HCT116 (cell line): ENCODE results near the gene DNASE2B. TPM values are rescaled to one million over a fixed set of nuclear protein-coding genes. Genes with fewer than 3 reads are reported as not detected.

Experiments
- ATAC-seq: fragments of 200-7000 bp; cut with Tn5 transposase; 2 replicates; pipeline ENCODE4 v1.9.1; 2020; ENCODE audit warnings: mild to moderate bottlenecking, moderate library complexity
- BruUV-seq: library from RNA; stranded (reverse); fragments of 400-500 nt; replicated peaks from 2 replicates; lab custom pipeline; 2021; lab: Mats Ljungman, UMichigan
- CTCF ChIA-PET: fragments of 300-600 bp; sonication (Branson Sonifier 250); formaldehyde crosslinking; loops from one replicate; lab custom pipeline; 2021; ENCODE audit warnings: antibody characterized with exemption; lab: Charles Lee
- POLR2A ChIA-PET: fragments of 300-600, 350-600 bp; sonication (Branson Sonifier 250); formaldehyde crosslinking; loops from one replicate; lab custom pipeline; 2021; ENCODE audit warnings: antibody characterized with exemption; lab: Charles Lee
- RAD21 ChIA-PET, 2 experiments: fragments of 300-600 bp; sonication (Branson Sonifier 250); formaldehyde crosslinking; loops; one replicate each; lab custom pipeline; 2023; ENCODE audit warnings: low total read pairs in 2 of 2; ENCODE audit not compliant: uncharacterized antibody in 2 of 2, unreplicated experiment in 2 of 2, low non-redundant PET in 1 of 2; lab: Charles Lee
- DNase-seq: peaks from one replicate; pipeline ENCODE4 v3.0.0-alpha.2; 2010; ENCODE audit warnings: low read depth, low spot score
- H2AFZ ChIP-seq: fragments of 200-600 bp; shearing (Covaris generic), sonication (generic); 2 replicates; pipeline ENCODE4 v1.6.1; 2017; ENCODE audit warnings: low read depth, mixed run types, mixed read lengths, antibody characterized with exemption, low read length; ENCODE audit not compliant: poor library complexity, severe bottlenecking
- H3K27ac ChIP-seq: 2 replicates; pipeline ENCODE4 v1.5.1; 2012; ENCODE audit warnings: low read depth, low read length
- H3K27me3 ChIP-seq: fragments of 200-600 bp; sonication (generic); 2 replicates; pipeline ENCODE4 v1.6.1; 2016; ENCODE audit warnings: mixed run types, low read length, mixed read lengths; ENCODE audit not compliant: insufficient read depth
- H3K36me3 ChIP-seq, 2 experiments: fragments of 200-500 bp in 1 of 2; fragments of 200-600 bp in 1 of 2; sonication (Bioruptor generic) in 1 of 2; sonication (generic) in 1 of 2; 2 replicates each; pipeline versions ENCODE4 v1.5.1 to v1.6.1; 2014 to 2016; ENCODE audit warnings: low read length in 2 of 2, inconsistent platforms in 1 of 2, mixed read lengths in 1 of 2, mixed run types in 1 of 2; ENCODE audit not compliant: insufficient read depth in 2 of 2, control insufficient read depth in 1 of 2
- H3K4me1 ChIP-seq, 2 experiments: fragments of 200-600 bp in 1 of 2; sonication (generic) in 1 of 2; 2 replicates each; pipeline versions ENCODE4 v1.5.1 to v1.6.1; 2012 to 2017; ENCODE audit warnings: low read length in 2 of 2, inconsistent platforms in 1 of 2, mild to moderate bottlenecking in 1 of 2, mixed read lengths in 1 of 2, mixed run types in 1 of 2, moderate library complexity in 1 of 2; ENCODE audit not compliant: insufficient read depth in 2 of 2, control insufficient read depth in 1 of 2
- H3K4me2 ChIP-seq: fragments of 200-600 bp; sonication (generic); 2 replicates; pipeline ENCODE4 v1.6.1; 2017; ENCODE audit warnings: mixed run types, low read length, mixed read lengths
- H3K4me3 ChIP-seq, 2 experiments: fragments of 200-600 bp in 1 of 2; sonication (generic) in 1 of 2; replicated peaks in 1 of 2; 2 replicates each; pipeline ENCODE4 v1.5.1; 2011 to 2016; ENCODE audit warnings: low read length in 2 of 2, control low read depth in 1 of 2, low read depth in 1 of 2, mild to moderate bottlenecking in 1 of 2, mixed read lengths in 1 of 2, mixed run types in 1 of 2
- H3K79me2 ChIP-seq: fragments of 200-600 bp; sonication (generic); 2 replicates; pipeline ENCODE4 v1.6.1; 2017; ENCODE audit warnings: mild to moderate bottlenecking, mixed run types, low read length, moderate library complexity, mixed read lengths; ENCODE audit not compliant: insufficient read depth
- H3K9ac ChIP-seq: fragments of 200-600 bp; sonication (generic); 2 replicates; pipeline ENCODE4 v1.6.1; 2016; ENCODE audit warnings: low read length, mixed read lengths
- H3K9me2 ChIP-seq: fragments of 200-600 bp; sonication (generic), shearing (Covaris generic); 2 replicates; pipeline ENCODE4 v1.6.1; 2017; ENCODE audit warnings: mixed run types, mild to moderate bottlenecking, moderate library complexity; ENCODE audit not compliant: insufficient read depth
- H3K9me3 ChIP-seq, 2 experiments: fragments of 200-500 bp in 1 of 2; fragments of 200-600 bp in 1 of 2; sonication (Bioruptor generic) in 1 of 2; sonication (generic) in 1 of 2; 2 replicates each; pipeline ENCODE4 v1.6.1; 2014 to 2017; ENCODE audit warnings: low read length in 2 of 2, mixed read lengths in 2 of 2, inconsistent platforms in 1 of 2, low read depth in 1 of 2, mild to moderate bottlenecking in 1 of 2, mixed run types in 1 of 2, moderate library complexity in 1 of 2; ENCODE audit not compliant: control insufficient read depth in 1 of 2, insufficient read depth in 1 of 2
- H4K20me1 ChIP-seq: fragments of 200-600 bp; sonication (generic), shearing (Covaris generic); 2 replicates; pipeline ENCODE4 v1.6.1; 2017; ENCODE audit warnings: mixed run types, mild to moderate bottlenecking, moderate library complexity; ENCODE audit not compliant: insufficient read depth
- CBX3 ChIP-seq: IDR thresholded peaks from 2 replicates; pipeline ENCODE4 v1.6.1; 2012; ENCODE audit warnings: low read depth
- CEBPB ChIP-seq: IDR thresholded peaks from 2 replicates; pipeline ENCODE4 v1.6.1; 2012; ENCODE audit warnings: low read depth
- ELF1 ChIP-seq: IDR thresholded peaks from 2 replicates; pipeline ENCODE4 v1.6.1; 2012; ENCODE audit warnings: low read depth, borderline replicate concordance
- JUND ChIP-seq: IDR thresholded peaks from 2 replicates; pipeline ENCODE4 v1.6.1; 2012
- RAD21 ChIP-seq: IDR thresholded peaks from 2 replicates; pipeline ENCODE4 v1.6.1; 2012; ENCODE audit warnings: low read depth, mild to moderate bottlenecking
- SP1 ChIP-seq: IDR thresholded peaks from 2 replicates; pipeline ENCODE4 v1.6.1; 2012; ENCODE audit warnings: low read depth
- SRF ChIP-seq: IDR thresholded peaks from 2 replicates; pipeline ENCODE4 v1.6.1; 2012; ENCODE audit warnings: low read depth
- ZNF274 ChIP-seq: fragments of 200-500 bp; sonication (Bioruptor generic); IDR thresholded peaks from 2 replicates; pipeline ENCODE4 v1.6.1; 2014; ENCODE audit warnings: mild to moderate bottlenecking, low read depth, low read length, inconsistent platforms
- intact Hi-C: fragments of 100-400 bp; cut with micrococcal nuclease; formaldehyde crosslinking; loops from 2 replicates; pipeline ENCODE4 v1.10.0; 2022
- total RNA-seq: library from RNA; stranded (reverse); gene quantifications from one replicate; pipeline ENCODE4 v1.2.1, GENCODE V29; 2021; ENCODE audit not compliant: unreplicated experiment
- TF ChIP-seq, protein P1 (sequence below): IDR thresholded peaks from 2 replicates; pipeline ENCODE4 v1.6.1; 2012
- TF ChIP-seq, protein P2 (sequence below): IDR thresholded peaks from 2 replicates; pipeline ENCODE4 v1.6.1; 2012; ENCODE audit warnings: low read depth
- TF ChIP-seq, protein P3 (sequence below): IDR thresholded peaks from 2 replicates; pipeline ENCODE4 v1.6.1; 2012
- TF ChIP-seq, protein P4 (sequence below), 3 experiments: fragments of 200-600 bp in 1 of 3; sonication (generic) in 1 of 3; IDR thresholded peaks in 2 of 3; conservative IDR thresholded peaks in 1 of 3; 2 replicates each; pipeline ENCODE4 v1.5.1; 2012 to 2017; ENCODE audit warnings: low read depth in 2 of 3, low read length in 2 of 3, antibody characterized with exemption in 1 of 3, borderline replicate concordance in 1 of 3, control low read depth in 1 of 3, mild to moderate bottlenecking in 1 of 3, mixed read lengths in 1 of 3, mixed run types in 1 of 3, moderate library complexity in 1 of 3; ENCODE audit not compliant: insufficient read depth in 1 of 3

DNASE2B gene
- total RNA-seq, 1 experiment from 2014 or later, result 0.42 TPM

DNA sequence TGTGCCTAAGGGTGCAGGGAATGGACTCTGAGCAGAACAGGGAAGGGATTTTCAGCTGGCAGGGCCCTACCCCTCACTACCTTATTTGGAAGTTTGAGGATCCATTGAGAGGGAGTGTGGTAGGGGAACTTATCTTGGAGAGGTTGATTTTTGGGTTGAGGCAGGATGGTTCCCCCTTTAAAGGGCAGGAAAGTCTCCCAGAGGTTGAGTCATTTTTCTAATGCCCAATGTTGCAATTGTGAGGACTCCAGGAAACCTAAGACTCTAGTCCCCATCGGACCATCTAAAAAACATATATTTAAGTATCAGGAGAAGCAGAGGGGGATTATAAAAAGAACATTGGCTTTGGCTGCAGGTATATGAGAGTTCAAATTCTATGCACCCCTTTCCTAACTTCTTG lies 49.5 kb upstream of the DNASE2B start:
- Histone ChIP-seq H3K36me3 (no peaks in the 10 kb centered on the region), H2AFZ (peak overlapping the region; percentile 17), H3K27ac (peak overlapping the region; percentile 97), H3K79me2 (no peaks in the 10 kb centered on the region), H3K9ac (peak overlapping the region; percentile 53), H3K27me3 (no peaks in the 10 kb centered on the region), H4K20me1 (no peaks in the 10 kb centered on the region), H3K9me2 (no peaks in the 10 kb centered on the region; the same call in 1 of the 2 replicates), H3K4me3 (peak overlapping the region; percentile 24 to 48; a peak in 3 of 4 replicates), H3K4me2 (peak overlapping the region; percentile 77), H3K4me1 (peaks cover 85 to 89% of the 10 kb centered on the region in 2 experiments), H3K9me3 (no peaks in the 10 kb centered on the region)
- CTCF ChIA-PET, result interaction anchor here (1.0 kb wide), 1 partner anchor 205 kb away, joined by 3 read pairs; the partner anchor contains the start of gene PRKACB
- ATAC-seq (peak; percentile 60), DNase-seq (no peak)
- BruUV-seq, result no TSS peak
- intact Hi-C loops, result loop anchor here (2.0 to 5.0 kb wide), 4 partner anchors 46 to 254 kb away; no protein-coding TSS in a partner anchor
- POLR2A ChIA-PET, result interaction anchor here (0.8 to 2.2 kb wide), 9 partner anchors 10 to 205 kb away, joined by 3 to 9 read pairs (median 3); partner anchors contain the start of gene PRKACB
- RAD21 ChIA-PET, result interaction anchor here in 1 of 2 experiments (1.2 kb wide), 1 partner anchor 47 kb away, joined by 3 read pairs; the partner anchor contains the start of gene SAMD13
- peak; percentile 71 for TF ChIP-seq CEBPB
- TF ChIP-seq ZNF274, result no peak
- TF ChIP-seq RAD21, result no peak
- TF ChIP-seq, protein P1, sequence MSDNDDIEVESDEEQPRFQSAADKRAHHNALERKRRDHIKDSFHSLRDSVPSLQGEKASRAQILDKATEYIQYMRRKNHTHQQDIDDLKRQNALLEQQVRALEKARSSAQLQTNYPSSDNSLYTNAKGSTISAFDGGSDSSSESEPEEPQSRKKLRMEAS, result no peak
- no peak for TF ChIP-seq JUND
- TF ChIP-seq SRF, result 0 out of 2 replicates have a peak, but pooled peaks have one; percentile 6

DNA sequence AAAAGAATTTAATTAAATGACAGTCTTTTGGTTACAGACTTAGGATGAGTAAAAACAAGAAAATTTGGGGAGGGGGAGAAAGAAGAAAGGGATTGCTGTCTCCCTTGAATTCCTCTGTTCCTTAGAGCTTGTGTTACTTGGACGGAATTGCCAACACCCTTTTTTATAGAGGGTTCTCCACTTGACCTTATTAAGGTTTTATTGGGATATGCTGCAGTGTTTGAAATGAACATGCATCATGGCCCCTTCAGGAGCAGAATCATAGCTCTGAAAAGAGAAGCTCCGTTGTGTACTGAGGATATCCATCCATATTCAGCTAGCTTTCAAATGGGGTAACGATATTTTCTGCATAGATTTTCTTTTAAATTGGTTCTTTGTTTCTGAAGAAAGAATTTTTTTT lies 48.2 kb upstream of the DNASE2B start:
- ChIA-PET POLR2A (interaction anchor here (1.2 to 1.3 kb wide), 2 partner anchors 10 to 12 kb away, joined by 3 read pairs; no protein-coding TSS in a partner anchor), RAD21 (no interaction called here), CTCF (no interaction called here)
- peaks cover 89 to 94% of the 10 kb centered on the region in 2 experiments for H3K4me1 ChIP-seq
- H4K20me1 ChIP-seq, result no peaks in the 10 kb centered on the region
- no TSS peak for BruUV-seq
- TF ChIP-seq, protein P1, result no peak
- TF ChIP-seq SP1 (no peak), CEBPB (no peak), ZNF274 (no peak), RAD21 (no peak), CBX3 (no peak), ELF1 (no peak)
- TF ChIP-seq, protein P2, sequence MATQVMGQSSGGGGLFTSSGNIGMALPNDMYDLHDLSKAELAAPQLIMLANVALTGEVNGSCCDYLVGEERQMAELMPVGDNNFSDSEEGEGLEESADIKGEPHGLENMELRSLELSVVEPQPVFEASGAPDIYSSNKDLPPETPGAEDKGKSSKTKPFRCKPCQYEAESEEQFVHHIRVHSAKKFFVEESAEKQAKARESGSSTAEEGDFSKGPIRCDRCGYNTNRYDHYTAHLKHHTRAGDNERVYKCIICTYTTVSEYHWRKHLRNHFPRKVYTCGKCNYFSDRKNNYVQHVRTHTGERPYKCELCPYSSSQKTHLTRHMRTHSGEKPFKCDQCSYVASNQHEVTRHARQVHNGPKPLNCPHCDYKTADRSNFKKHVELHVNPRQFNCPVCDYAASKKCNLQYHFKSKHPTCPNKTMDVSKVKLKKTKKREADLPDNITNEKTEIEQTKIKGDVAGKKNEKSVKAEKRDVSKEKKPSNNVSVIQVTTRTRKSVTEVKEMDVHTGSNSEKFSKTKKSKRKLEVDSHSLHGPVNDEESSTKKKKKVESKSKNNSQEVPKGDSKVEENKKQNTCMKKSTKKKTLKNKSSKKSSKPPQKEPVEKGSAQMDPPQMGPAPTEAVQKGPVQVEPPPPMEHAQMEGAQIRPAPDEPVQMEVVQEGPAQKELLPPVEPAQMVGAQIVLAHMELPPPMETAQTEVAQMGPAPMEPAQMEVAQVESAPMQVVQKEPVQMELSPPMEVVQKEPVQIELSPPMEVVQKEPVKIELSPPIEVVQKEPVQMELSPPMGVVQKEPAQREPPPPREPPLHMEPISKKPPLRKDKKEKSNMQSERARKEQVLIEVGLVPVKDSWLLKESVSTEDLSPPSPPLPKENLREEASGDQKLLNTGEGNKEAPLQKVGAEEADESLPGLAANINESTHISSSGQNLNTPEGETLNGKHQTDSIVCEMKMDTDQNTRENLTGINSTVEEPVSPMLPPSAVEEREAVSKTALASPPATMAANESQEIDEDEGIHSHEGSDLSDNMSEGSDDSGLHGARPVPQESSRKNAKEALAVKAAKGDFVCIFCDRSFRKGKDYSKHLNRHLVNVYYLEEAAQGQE, result no peak
- TF ChIP-seq, protein P3, sequence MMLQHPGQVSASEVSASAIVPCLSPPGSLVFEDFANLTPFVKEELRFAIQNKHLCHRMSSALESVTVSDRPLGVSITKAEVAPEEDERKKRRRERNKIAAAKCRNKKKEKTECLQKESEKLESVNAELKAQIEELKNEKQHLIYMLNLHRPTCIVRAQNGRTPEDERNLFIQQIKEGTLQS, result no peak
- TF ChIP-seq, protein P4, sequence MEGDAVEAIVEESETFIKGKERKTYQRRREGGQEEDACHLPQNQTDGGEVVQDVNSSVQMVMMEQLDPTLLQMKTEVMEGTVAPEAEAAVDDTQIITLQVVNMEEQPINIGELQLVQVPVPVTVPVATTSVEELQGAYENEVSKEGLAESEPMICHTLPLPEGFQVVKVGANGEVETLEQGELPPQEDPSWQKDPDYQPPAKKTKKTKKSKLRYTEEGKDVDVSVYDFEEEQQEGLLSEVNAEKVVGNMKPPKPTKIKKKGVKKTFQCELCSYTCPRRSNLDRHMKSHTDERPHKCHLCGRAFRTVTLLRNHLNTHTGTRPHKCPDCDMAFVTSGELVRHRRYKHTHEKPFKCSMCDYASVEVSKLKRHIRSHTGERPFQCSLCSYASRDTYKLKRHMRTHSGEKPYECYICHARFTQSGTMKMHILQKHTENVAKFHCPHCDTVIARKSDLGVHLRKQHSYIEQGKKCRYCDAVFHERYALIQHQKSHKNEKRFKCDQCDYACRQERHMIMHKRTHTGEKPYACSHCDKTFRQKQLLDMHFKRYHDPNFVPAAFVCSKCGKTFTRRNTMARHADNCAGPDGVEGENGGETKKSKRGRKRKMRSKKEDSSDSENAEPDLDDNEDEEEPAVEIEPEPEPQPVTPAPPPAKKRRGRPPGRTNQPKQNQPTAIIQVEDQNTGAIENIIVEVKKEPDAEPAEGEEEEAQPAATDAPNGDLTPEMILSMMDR (IDR thresholded peaks at IDR 0.05 in 2 of 3, conservative IDR thresholded peaks at IDR 0.05 in 1 of 3; ENCODE audit: borderline replicate concordance in 1 of 3, insufficient read depth in 1 of 3, low read depth in 2 of 3, low read length in 2 of 3), result no peak
- H2AFZ ChIP-seq, result no peak overlapping the region
- H3K27ac ChIP-seq, result peak overlapping the region; percentile 97
- no peaks in the 10 kb centered on the region for H3K36me3 ChIP-seq
- no peak overlapping the region for H3K4me2 ChIP-seq
- DNase-seq, result no peak
- no peak overlapping the region for H3K4me3 ChIP-seq
- no peaks in the 10 kb centered on the region for H3K9me3 ChIP-seq
- H3K27me3 ChIP-seq, result no peaks in the 10 kb centered on the region
- no peaks in the 10 kb centered on the region for H3K9me2 ChIP-seq
- no peaks in the 10 kb centered on the region for H3K79me2 ChIP-seq
- H3K9ac ChIP-seq, result no peak overlapping the region; the same call in 1 of the 2 replicates
- intact Hi-C loops, result no loop called here
- no peak for ATAC-seq
